SK-N-SH (cell line): ENCODE data around the gene PAAF1. TPM values are rescaled to one million over a fixed set of nuclear protein-coding genes. Genes with fewer than 3 reads are reported as not detected.

Experiments used
- CTCF ChIA-PET: fragments of 300-600, 350-600 bp; formaldehyde crosslinking; extraction: SDS; loops from one replicate; lab custom pipeline; 2021; lab: Yijun Ruan, JAX
- POLR2A ChIA-PET: fragments of 350-600 bp; sonication (Branson Sonifier 250); formaldehyde crosslinking; extraction: SDS; loops from one replicate; lab custom pipeline; 2020; ENCODE audit warnings: antibody characterized with exemption, inconsistent platforms; lab: Yijun Ruan, JAX
- DNase-seq: peaks from one replicate; pipeline ENCODE4 v3.0.0; 2012
- H2AFZ ChIP-seq: fragments of 200-600 bp; sonication (generic); 2 replicates; pipeline ENCODE4 v1.8.1; 2016; ENCODE audit warnings: antibody characterized with exemption, mild to moderate bottlenecking, low read depth
- H3F3A ChIP-seq: fragments of 200-600 bp; sonication (generic); replicated peaks from 2 replicates; pipeline ENCODE3; 2016; ENCODE audit warnings: antibody characterized with exemption, mild to moderate bottlenecking; ENCODE audit not compliant: insufficient read depth
- H3K27ac ChIP-seq, 2 experiments: fragments of 200-500 bp in 1 of 2; fragments of 200-600 bp in 1 of 2; sonication (Bioruptor generic) in 1 of 2; sonication (generic), shearing (Covaris generic) in 1 of 2; 2 replicates each; pipeline versions ENCODE4 v1.5.1 to v1.6.1; 2014 to 2016; ENCODE audit warnings: low read depth in 2 of 2, inconsistent platforms in 1 of 2, low read length in 1 of 2, mild to moderate bottlenecking in 1 of 2, mixed read lengths in 1 of 2
- H3K27me3 ChIP-seq: fragments of 200-600 bp; sonication (generic), shearing (Covaris generic); 2 replicates; pipeline ENCODE4 v1.6.1; 2016; ENCODE audit warnings: mixed run types; ENCODE audit not compliant: insufficient read depth
- H3K36me3 ChIP-seq, 2 experiments: fragments of 200-500 bp in 1 of 2; fragments of 200-600 bp in 1 of 2; sonication (Bioruptor generic) in 1 of 2; sonication (generic) in 1 of 2; replicated peaks in 1 of 2; 2 replicates each; pipeline versions ENCODE3 to v1.5.1; 2014 to 2016; ENCODE audit warnings: low read length in 1 of 2, mild to moderate bottlenecking in 1 of 2; ENCODE audit not compliant: insufficient read depth in 2 of 2, control insufficient read depth in 1 of 2
- H3K4me1 ChIP-seq, 2 experiments: fragments of 200-500 bp in 1 of 2; fragments of 200-600 bp in 1 of 2; sonication (Bioruptor generic) in 1 of 2; sonication (generic), shearing (Covaris generic) in 1 of 2; 2 replicates each; pipeline versions ENCODE4 v1.5.1 to v1.6.1; 2014 to 2016; ENCODE audit warnings: low read depth in 1 of 2, low read length in 1 of 2, mixed run types in 1 of 2; ENCODE audit not compliant: insufficient read depth in 2 of 2, control insufficient read depth in 1 of 2
- H3K4me2 ChIP-seq: fragments of 200-600 bp; sonication (generic), shearing (Covaris generic); 2 replicates; pipeline ENCODE4 v1.6.1; 2017; ENCODE audit warnings: mixed run types
- H3K4me3 ChIP-seq, 2 experiments: fragments of 200-500 bp in 1 of 2; fragments of 200-600 bp in 1 of 2; sonication (Bioruptor generic) in 1 of 2; sonication (generic), shearing (Covaris generic) in 1 of 2; 2 replicates each; pipeline versions ENCODE4 v1.5.1 to v1.8.1; 2014 to 2016; ENCODE audit warnings: low read depth in 2 of 2, inconsistent platforms in 1 of 2, low read length in 1 of 2, mild to moderate bottlenecking in 1 of 2, mixed read lengths in 1 of 2, moderate library complexity in 1 of 2
- H3K79me2 ChIP-seq: fragments of 200-600 bp; sonication (generic); 2 replicates; pipeline ENCODE4 v1.8.1; 2017; ENCODE audit warnings: mild to moderate bottlenecking; ENCODE audit not compliant: insufficient read depth
- H3K9ac ChIP-seq: fragments of 200-600 bp; sonication (generic); 2 replicates; pipeline ENCODE4 v1.6.1; 2017; ENCODE audit warnings: mixed run types
- H3K9me2 ChIP-seq: fragments of 200-600 bp; sonication (generic); 2 replicates; pipeline ENCODE4 v1.6.1; 2017; ENCODE audit warnings: mixed run types
- H3K9me3 ChIP-seq: fragments of 200-600 bp; sonication (generic); 2 replicates; pipeline ENCODE4 v1.6.1; 2017; ENCODE audit warnings: mixed run types, mild to moderate bottlenecking, moderate library complexity
- H4K20me1 ChIP-seq: fragments of 200-600 bp; sonication (generic); 2 replicates; pipeline ENCODE4 v1.6.1; 2017; ENCODE audit warnings: mild to moderate bottlenecking, mixed run types; ENCODE audit not compliant: insufficient read depth
- EZH2phosphoT487 ChIP-seq: fragments of 200-600 bp; sonication (generic); IDR thresholded peaks from 2 replicates; pipeline ENCODE4 v1.6.1; 2017; ENCODE audit warnings: low read depth, mixed run types, mild to moderate bottlenecking, antibody characterized with exemption, moderate library complexity, borderline replicate concordance
- FOSL2 ChIP-seq: IDR thresholded peaks from 2 replicates; pipeline ENCODE4 v1.4.0; 2012; ENCODE audit warnings: low read depth, mild to moderate bottlenecking, moderate library complexity, borderline replicate concordance
- FOXJ3 ChIP-seq: sonication (generic); formaldehyde crosslinking; IDR thresholded peaks from 2 replicates; pipeline ENCODE4 v1.5.1; 2020; ENCODE audit warnings: mild to moderate bottlenecking, missing genetic modification reagents
- GABPA ChIP-seq: IDR thresholded peaks from 2 replicates; pipeline ENCODE4 v1.4.0; 2012; ENCODE audit warnings: low read depth, mild to moderate bottlenecking
- MEF2A ChIP-seq: IDR thresholded peaks from 2 replicates; pipeline ENCODE4 v1.4.0; 2012; ENCODE audit warnings: low read depth, borderline replicate concordance
- MXI1 ChIP-seq: IDR thresholded peaks from 2 replicates; pipeline ENCODE4 v1.6.1; 2012; ENCODE audit warnings: mild to moderate bottlenecking, low read depth, low read length, improper control_type of control experiment
- NFIC ChIP-seq: IDR thresholded peaks from 2 replicates; pipeline ENCODE4 v1.4.0; 2012; ENCODE audit warnings: borderline replicate concordance
- RAD21 ChIP-seq: IDR thresholded peaks from 2 replicates; pipeline ENCODE4 v1.6.1; 2012; ENCODE audit warnings: mild to moderate bottlenecking, low read length
- RCOR1 ChIP-seq: fragments of 150-350 bp; IDR thresholded peaks from 2 replicates; pipeline ENCODE4 v1.6.1; 2017; ENCODE audit warnings: antibody characterized with exemption, low read length
- RXRA ChIP-seq: IDR thresholded peaks from 2 replicates; pipeline ENCODE4 v1.4.0; 2012; ENCODE audit warnings: low read depth, mild to moderate bottlenecking, borderline replicate concordance
- SMC3 ChIP-seq: IDR thresholded peaks from 2 replicates; pipeline ENCODE4 v1.6.1; 2012; ENCODE audit warnings: low read depth, low read length, improper control_type of control experiment
- TCF12 ChIP-seq: IDR thresholded peaks from 2 replicates; pipeline ENCODE4 v1.4.0; 2012
- TEAD4 ChIP-seq: IDR thresholded peaks from 2 replicates; pipeline ENCODE4 v1.4.0; 2012; ENCODE audit warnings: mild to moderate bottlenecking, borderline replicate concordance; ENCODE audit not compliant: insufficient read depth
- YY1 ChIP-seq: IDR thresholded peaks from 2 replicates; pipeline ENCODE4 v1.4.0; 2012; ENCODE audit warnings: low read depth, mild to moderate bottlenecking
- WGBS: methylation state at CpG from one replicate; pipeline ENCODE4 v1.1.6; 2017; ENCODE audit warnings: low lambda C conversion rate; 5-methylcytosine and 5-hydroxymethylcytosine counted together
- polyA plus RNA-seq, 3 experiments: library from polyadenylated mRNA; depleted of rRNA; stranded (reverse); fragments of >200 nt; gene quantifications; 2 replicates each; pipeline ENCODE4 v1.2.3, GENCODE V29; 2012
- TF ChIP-seq, protein P1 (sequence below): IDR thresholded peaks from 2 replicates; pipeline ENCODE4 v1.6.1; 2012; ENCODE audit warnings: mild to moderate bottlenecking, low read depth, low read length, moderate library complexity
- TF ChIP-seq, protein P2 (sequence below): fragments of 150-350 bp; IDR thresholded peaks from 2 replicates; pipeline ENCODE4 v1.6.1; 2016; ENCODE audit warnings: mild to moderate bottlenecking, low read depth, low read length
- TF ChIP-seq, protein P3 (sequence below): IDR thresholded peaks from 2 replicates; pipeline ENCODE4 v1.4.0; 2012; ENCODE audit warnings: low read depth, borderline replicate concordance
- TF ChIP-seq, protein P4 (sequence below): IDR thresholded peaks from 2 replicates; pipeline ENCODE4; 2012
- TF ChIP-seq, protein P5 (sequence below): IDR thresholded peaks from 2 replicates; pipeline ENCODE4 v1.4.0; 2012; ENCODE audit warnings: low read depth
- TF ChIP-seq, protein P6 (sequence below): fragments of 150-350 bp; IDR thresholded peaks from 2 replicates; pipeline ENCODE4 v1.6.1; 2017; ENCODE audit warnings: antibody characterized with exemption, low read length, low read depth, borderline replicate concordance

Gene PAAF1
- polyA plus RNA-seq, 1 of the 3 experiments (the other 2 are of a cell fraction): 23.2 TPM

DNA sequence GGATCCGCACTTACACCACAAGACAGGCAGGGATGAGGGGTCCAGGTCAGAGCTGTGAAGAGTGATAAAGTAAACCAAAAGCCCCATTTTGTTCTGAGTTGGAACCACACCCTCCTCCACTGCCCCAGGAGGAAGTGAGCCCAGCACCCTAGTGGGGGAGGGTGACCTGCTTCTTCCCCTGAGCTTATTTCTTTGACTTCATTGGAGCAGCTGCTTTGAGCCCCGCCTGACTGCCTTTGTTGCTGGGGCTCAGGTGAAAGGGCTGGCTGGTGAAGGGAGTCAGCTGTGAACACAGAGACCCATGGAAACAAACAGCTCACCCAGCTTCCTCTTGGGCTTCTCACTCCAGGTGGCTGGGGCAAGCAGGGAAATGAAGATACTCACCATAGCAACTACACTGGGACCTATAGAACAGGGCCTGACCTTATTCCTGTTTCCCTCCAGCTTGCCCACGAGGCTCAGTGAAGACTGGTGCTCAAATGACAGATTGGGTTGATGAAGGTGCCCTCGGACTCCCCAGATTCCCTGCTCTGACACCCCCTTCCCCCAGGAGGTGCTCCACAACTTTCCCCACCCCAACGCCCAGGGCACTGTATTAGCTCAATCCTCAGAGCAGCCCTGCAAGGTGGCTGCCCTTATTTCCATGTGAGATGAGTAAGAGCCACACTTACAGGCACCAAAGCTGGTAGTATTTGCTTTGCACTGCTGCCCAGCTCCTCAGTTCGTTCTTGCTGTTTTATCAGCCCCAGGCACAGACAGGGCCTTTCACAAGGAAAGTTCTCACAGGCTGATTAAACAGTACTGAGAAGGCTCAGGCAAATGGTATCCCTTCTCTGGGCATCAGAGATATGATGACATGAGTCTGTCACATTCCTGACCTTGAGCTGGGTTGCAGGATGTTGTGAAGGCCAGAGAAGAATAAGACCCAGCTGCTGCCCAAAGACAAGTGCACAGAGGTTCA, 103.5 kb downstream of the PAAF1 start:
- Histone ChIP-seq H3K79me2 (peaks cover 8% of the 10 kb centered on the region; the same call in 1 of the 2 replicates), H3K27me3 (no peaks in the 10 kb centered on the region), H3K27ac (no peak overlapping the region), H3F3A (peaks cover 2% of the 10 kb centered on the region), H3K4me2 (no peak overlapping the region), H4K20me1 (no peaks in the 10 kb centered on the region), H3K36me3 (peaks cover 4 to 36% of the 10 kb centered on the region in 2 experiments), H3K9me2 (no peaks in the 10 kb centered on the region), H3K9ac (no peak overlapping the region), H3K4me1 (peaks cover 7 to 22% of the 10 kb centered on the region in 2 experiments; a peak in 2 of 4 replicates), H2AFZ (no peak overlapping the region), H3K9me3 (no peaks in the 10 kb centered on the region), H3K4me3 (no peak overlapping the region)
- no peak for DNase-seq
- TF ChIP-seq, protein P1, sequence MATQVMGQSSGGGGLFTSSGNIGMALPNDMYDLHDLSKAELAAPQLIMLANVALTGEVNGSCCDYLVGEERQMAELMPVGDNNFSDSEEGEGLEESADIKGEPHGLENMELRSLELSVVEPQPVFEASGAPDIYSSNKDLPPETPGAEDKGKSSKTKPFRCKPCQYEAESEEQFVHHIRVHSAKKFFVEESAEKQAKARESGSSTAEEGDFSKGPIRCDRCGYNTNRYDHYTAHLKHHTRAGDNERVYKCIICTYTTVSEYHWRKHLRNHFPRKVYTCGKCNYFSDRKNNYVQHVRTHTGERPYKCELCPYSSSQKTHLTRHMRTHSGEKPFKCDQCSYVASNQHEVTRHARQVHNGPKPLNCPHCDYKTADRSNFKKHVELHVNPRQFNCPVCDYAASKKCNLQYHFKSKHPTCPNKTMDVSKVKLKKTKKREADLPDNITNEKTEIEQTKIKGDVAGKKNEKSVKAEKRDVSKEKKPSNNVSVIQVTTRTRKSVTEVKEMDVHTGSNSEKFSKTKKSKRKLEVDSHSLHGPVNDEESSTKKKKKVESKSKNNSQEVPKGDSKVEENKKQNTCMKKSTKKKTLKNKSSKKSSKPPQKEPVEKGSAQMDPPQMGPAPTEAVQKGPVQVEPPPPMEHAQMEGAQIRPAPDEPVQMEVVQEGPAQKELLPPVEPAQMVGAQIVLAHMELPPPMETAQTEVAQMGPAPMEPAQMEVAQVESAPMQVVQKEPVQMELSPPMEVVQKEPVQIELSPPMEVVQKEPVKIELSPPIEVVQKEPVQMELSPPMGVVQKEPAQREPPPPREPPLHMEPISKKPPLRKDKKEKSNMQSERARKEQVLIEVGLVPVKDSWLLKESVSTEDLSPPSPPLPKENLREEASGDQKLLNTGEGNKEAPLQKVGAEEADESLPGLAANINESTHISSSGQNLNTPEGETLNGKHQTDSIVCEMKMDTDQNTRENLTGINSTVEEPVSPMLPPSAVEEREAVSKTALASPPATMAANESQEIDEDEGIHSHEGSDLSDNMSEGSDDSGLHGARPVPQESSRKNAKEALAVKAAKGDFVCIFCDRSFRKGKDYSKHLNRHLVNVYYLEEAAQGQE: no peak
- TF ChIP-seq RXRA: no peak
- no peak for TF ChIP-seq FOSL2
- TF ChIP-seq, protein P2, sequence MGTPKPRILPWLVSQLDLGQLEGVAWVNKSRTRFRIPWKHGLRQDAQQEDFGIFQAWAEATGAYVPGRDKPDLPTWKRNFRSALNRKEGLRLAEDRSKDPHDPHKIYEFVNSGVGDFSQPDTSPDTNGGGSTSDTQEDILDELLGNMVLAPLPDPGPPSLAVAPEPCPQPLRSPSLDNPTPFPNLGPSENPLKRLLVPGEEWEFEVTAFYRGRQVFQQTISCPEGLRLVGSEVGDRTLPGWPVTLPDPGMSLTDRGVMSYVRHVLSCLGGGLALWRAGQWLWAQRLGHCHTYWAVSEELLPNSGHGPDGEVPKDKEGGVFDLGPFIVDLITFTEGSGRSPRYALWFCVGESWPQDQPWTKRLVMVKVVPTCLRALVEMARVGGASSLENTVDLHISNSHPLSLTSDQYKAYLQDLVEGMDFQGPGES: no peak
- no peak for TF ChIP-seq GABPA
- TF ChIP-seq RAD21: no peak
- TF ChIP-seq NFIC: no peak
- TF ChIP-seq TEAD4: no peak
- no peak for TF ChIP-seq EZH2phosphoT487
- TF ChIP-seq, protein P3, sequence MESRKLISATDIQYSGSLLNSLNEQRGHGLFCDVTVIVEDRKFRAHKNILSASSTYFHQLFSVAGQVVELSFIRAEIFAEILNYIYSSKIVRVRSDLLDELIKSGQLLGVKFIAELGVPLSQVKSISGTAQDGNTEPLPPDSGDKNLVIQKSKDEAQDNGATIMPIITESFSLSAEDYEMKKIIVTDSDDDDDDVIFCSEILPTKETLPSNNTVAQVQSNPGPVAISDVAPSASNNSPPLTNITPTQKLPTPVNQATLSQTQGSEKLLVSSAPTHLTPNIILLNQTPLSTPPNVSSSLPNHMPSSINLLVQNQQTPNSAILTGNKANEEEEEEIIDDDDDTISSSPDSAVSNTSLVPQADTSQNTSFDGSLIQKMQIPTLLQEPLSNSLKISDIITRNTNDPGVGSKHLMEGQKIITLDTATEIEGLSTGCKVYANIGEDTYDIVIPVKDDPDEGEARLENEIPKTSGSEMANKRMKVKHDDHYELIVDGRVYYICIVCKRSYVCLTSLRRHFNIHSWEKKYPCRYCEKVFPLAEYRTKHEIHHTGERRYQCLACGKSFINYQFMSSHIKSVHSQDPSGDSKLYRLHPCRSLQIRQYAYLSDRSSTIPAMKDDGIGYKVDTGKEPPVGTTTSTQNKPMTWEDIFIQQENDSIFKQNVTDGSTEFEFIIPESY: no peak
- TF ChIP-seq MXI1: no peak
- no peak for TF ChIP-seq FOXJ3 (CRISPR knock-in tag)
- no peak for TF ChIP-seq YY1
- no peak for TF ChIP-seq TCF12
- TF ChIP-seq, protein P4, sequence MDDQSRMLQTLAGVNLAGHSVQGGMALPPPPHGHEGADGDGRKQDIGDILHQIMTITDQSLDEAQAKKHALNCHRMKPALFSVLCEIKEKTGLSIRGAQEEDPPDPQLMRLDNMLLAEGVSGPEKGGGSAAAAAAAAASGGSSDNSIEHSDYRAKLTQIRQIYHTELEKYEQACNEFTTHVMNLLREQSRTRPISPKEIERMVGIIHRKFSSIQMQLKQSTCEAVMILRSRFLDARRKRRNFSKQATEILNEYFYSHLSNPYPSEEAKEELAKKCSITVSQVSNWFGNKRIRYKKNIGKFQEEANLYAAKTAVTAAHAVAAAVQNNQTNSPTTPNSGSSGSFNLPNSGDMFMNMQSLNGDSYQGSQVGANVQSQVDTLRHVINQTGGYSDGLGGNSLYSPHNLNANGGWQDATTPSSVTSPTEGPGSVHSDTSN: no peak
- no peak for TF ChIP-seq SMC3
- TF ChIP-seq, protein P5, sequence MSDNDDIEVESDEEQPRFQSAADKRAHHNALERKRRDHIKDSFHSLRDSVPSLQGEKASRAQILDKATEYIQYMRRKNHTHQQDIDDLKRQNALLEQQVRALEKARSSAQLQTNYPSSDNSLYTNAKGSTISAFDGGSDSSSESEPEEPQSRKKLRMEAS: no peak
- TF ChIP-seq, protein P6, sequence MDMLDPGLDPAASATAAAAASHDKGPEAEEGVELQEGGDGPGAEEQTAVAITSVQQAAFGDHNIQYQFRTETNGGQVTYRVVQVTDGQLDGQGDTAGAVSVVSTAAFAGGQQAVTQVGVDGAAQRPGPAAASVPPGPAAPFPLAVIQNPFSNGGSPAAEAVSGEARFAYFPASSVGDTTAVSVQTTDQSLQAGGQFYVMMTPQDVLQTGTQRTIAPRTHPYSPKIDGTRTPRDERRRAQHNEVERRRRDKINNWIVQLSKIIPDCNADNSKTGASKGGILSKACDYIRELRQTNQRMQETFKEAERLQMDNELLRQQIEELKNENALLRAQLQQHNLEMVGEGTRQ: no peak
- no peak for TF ChIP-seq RCOR1
- TF ChIP-seq MEF2A: no peak
- CTCF ChIA-PET: interaction anchor here (0.9 to 4.6 kb wide), 3 partner anchors 12 to 469 kb away, joined by 3 to 21 read pairs (median 4); no protein-coding TSS in a partner anchor
- POLR2A ChIA-PET: interaction anchor here (3.1 kb wide), 1 partner anchor 9 kb away, joined by 15 read pairs; no protein-coding TSS in a partner anchor
- WGBS: 93% methylated on average over 5 of the region's 6 CpGs
